NCI-H1694 (cell line): Measurements from ENCODE around the gene PCIF1.
"Not testable (repeated sequence)": the region's sequence is repeated elsewhere in the genome, so short reads cannot be mapped to it uniquely, and the experiment has no call there.

Experiments used
- DNase-seq: peaks from one replicate; lab custom pipeline; 2025; lab: John Stamatoyannopoulos, UW

PCIF1 gene

DNA sequence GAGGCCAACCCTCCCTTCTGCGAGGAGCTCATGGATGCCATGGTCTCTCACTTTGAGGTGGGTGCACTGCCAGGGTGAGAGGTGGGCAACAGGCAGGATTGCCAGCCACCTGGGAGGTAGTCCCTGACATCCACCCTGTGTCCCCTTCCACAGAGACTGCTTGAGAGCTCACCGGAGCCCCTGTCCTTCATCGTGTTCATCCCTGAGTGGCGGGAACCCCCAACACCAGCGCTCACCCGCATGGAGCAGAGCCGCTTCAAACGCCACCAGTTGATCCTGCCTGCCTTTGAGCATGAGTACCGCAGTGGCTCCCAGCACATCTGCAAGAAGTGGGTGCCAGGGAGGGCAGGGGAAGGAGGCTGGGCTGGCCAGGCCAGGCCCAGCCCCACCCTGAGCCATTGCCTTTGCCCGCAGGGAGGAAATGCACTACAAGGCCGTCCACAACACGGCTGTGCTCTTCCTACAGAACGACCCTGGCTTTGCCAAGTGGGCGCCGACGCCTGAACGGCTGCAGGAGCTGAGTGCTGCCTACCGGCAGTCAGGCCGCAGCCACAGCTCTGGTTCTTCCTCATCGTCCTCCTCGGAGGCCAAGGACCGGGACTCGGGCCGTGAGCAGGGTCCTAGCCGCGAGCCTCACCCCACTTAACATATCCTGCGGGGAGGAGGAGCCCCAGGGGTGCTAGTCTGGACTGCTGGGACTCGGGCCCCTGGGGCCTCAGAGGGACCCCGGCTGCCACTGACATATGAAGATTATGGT lies 12.8 kb downstream of the PCIF1 start:
- no peak for DNase-seq

DNA sequence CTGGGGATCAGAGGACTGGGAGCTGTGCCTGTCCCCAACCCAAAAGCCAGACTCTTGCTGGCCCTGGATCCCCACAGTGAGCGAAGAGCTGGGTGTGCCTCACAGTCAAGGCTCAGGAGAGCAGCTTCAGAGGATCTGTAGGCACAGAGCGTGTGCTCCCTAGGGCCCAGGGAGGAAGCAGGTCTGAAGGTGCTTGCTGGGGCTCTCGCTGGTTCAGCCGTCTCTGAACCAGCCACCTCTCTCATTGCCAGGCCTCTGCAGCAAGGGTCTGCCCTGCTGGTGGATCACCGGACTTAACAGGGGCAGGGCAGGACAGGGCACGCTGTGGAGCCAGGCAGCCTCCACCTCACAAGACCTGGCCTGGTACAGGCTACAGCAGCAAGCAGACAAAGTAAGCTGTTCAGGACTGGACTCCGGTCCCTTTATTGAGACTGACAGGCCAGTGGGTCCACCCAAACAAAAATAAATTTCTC lies 13.8 kb downstream of the PCIF1 start:
- no peak for DNase-seq

DNA sequence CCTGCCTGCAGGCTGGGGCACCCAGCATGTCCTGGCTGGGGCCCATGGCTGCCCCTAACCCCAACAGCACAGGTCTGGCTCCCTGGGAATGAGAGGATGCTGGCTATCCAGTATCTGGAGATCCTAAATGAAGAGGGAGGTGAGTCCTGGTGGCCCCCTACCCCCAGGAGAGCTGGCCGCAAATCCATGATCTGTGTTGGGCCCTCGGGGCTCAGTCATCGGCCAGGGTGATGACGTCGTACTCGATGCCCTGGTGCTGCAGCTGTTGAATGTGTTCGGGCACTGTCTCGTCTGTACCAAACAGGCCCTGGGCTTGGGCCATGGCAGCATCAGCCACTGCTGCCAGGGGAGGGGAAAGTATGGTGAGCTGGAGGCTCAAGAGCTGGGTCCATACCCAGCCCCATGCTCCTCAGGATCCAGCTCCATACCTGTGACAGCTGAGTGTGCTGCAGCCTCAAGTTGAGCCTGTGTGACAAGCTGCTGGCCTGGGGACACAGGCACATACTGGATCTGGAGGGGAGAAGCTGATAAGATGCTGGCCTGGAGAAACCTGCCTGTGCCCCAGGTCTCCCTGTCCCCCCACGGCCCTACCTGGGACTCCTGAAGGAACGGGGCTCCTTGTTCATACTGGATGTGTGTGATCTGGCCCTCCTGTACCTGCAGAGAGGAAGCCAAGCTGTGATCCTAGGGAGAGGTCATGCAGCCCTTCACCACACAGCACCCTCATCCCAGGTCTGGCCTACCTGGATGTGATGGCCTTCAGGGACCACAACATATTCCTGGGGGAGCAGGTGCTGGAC lies 14.5 kb downstream of the PCIF1 start:
- no peak for DNase-seq

DNA sequence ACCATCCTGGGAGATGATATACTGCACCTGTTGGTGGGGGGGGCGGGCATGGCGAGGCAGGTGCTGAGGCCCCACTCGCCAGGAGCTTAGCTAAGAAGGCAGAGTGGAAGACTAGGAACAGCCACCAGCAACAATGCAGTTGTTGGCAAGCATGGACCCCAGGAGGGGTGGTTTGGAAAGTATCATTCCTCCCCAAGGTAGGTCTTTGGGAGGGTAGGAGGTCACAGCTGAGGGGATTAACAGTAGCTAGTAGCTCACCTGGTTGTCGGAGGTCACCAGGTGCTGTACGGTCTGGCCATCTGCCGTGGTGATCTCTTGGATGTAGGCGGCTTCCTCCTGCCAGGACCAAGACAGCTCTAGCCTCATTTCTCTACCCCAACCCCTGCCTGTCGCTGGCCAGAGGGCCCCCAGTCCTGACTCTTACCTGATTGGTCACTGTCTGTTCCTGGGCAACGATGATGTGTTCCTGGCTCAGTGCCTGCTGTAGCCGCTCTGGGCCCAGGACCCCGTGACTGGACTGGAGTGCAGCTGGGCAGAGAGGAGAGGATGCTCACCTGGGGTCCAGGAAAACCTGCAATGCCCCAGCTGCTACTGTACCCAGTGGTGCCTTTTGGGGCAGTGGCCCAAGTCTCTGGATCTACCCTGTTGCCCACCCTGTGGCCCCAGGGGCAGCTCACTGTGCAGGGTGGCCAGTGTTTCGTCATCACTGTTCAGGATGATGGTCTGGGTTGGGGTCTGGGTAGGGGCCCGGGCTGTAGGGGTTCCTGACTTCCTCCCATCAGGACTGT lies 15.3 kb downstream of the PCIF1 start:
- DNase-seq = no peak

DNA sequence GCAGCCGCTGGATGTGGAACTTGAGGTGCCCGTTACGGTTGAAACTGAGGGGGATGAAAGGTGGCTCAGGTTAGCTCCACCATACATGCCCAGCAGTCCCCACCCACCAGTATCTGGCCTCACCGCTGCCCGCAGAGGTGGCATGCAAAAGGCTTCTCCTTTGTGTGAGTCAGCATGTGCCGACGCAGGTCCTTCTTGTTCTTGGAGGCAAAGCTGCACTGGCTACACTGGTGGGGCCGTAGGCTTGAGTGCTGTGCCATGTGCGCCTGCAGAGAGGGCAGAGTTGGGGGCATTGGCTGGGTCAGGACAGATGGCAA lies 15.8 kb downstream of the PCIF1 start:
- DNase-seq = no peak

DNA sequence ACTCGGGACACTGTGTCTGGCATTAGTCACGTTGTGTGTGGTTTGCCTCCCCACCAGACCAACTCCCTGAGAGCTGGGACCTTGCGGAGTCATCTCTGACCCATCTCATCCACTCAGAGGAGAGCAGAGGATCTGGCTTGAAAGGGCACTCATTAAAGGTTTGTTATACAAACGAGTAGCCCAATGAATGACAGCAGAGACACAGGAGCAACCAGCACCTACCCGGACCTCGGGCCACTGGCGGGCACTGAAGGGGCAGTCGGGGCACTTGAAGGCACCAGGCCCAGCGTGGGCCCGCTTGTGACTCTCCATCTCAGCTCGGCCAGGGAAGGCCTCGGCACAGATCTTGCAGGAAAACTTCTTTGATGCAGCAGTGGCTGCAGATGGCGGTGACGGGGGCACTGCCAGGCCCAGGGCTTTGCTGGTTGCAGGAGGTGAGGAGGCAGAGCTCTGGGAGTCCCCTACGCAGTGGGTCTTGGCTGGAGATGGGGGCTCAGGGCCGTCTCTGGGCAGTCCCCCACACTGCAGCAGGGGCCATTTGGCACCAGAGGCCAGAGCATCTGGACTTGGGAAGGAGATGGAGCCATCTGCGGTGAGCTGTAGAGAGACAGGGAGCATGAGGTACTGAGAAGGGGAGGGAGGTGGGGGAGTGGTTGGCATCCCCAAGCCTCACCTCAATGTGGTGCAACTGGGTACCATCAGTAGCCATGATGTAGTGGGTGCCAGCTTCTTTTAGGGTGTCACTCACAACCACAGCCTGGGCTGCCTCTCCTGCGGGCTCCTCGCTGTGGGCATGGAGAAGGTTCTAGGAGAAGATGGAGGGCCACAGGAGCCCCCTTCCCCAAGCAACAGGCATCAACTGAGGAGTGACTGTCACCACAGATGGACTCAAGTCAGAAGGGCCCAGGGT lies 17.7 kb downstream of the PCIF1 start:
- no peak for DNase-seq

DNA sequence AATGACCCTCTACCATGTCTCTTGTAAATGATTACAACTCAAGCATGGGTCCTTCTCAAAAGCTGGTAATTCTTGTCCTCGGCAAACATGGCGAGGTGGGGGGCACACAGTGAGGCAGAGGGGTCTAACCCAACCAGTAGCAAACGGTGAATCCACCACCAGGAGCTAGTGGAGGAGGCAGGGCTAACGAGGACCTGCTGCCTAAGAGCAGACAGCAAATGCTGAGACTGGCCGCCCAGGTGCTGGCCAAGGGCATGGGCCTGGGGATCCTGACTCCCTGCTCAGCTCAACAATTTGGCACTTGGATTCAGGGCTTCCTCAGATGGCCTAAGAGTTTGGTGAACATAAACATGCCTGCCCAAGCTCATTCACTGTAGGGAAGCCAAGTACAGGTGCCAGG lies 18.4 kb downstream of the PCIF1 start:
- DNase-seq = no peak

DNA sequence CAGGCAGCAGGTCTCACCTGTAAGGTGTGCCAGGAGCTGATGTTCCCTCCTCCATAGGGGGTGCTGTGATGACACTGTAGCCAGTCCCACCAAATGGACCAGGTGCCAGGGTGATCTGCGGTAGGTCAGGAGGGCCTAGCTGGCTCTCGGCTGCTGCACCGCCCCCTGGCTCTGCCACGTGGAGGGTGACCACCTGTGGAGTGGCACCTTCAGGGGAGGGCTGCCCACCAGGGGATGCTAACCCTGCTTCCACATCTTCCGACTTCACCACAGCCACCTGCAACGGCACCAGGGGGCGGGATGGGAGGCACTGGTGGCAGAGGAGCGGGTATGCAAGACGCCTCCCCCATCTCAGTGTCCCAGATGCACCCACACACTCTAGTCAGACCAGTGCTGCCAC lies 19.2 kb downstream of the PCIF1 start:
- DNase-seq = no peak

DNA sequence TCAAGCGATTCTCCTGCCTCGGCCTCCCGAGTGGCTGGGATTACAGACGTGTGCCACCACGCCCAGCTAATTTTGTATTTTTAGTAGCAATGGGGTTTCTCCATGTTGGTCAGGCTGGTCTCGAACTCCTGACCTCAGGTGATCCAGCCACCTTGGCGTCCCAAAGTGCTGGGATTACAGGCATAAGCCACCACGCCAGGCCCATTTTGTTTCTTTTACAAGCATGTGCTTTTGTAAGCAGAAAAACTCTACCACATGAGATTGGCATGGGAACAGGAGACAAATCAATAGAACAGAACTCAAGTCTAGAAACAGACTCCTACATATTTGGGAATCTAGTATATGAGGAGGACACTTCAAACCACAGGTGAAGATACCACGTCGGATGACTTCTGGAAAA lies 21.8 kb downstream of the PCIF1 start:
- DNase-seq = not testable (repeated sequence)

DNA sequence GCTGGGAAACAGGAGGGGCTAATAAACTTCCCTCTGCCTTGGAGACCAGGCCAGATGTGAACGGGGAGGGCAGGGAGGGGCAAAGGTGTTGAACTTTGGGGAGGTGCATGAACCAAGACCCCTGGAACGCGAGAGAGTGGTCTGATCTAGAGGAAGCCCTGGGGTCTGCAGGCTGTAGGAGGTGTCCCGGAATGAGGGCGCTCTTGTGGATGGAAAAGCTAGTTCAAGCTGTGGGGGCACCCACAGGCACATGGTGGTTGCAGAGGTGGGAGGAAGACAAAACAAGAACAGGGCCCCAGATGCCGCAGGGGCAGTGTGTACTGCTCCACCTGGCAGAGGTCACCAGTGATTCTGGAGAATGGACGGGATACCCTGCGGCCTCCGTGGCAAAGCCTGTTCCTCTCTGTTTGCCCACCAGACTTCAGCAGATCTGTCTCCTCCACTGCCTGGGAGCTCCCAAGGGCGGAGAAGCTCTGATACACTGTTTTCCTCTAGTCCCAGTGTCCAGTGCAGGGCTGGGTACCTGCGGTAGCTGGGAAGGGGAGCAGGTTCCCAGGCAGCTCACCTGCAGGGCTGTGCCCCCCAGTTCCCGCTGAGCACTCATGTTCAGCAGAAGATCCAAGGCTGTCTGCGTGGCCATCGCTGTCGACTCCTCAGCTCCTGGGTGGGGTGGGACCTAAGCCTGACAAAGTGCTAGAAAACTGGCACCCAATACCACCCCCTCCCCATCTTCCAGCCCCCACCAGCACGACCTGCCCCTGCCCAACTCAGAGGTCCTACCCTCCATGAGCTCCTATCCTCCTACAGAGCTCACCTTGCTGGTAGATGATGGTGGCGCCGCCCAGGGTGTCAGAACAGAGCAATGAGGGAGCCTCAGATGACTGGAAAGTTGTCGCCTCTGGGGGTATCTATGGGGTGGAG lies 22.8 kb downstream of the PCIF1 start:
- DNase-seq = no peak

DNA sequence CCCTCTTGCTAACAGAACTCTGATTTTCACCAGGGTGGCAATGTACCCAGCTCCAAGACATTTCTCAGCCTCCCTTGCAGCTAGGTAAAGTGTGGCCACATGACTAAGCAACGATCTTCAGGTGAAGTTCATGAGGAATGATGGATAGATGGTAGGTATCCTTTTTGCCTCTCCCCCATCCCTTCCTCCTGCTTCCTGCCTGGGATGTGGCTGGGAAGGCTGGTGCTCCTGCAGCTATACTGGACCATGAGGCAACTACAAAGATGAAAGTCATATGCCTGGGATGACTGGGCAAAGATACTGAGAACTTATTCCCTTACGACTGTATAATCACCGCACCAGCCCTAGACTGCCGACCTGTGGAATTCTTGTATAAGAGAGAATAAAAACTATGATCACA lies 24.1 kb downstream of the PCIF1 start:
- no peak for DNase-seq

DNA sequence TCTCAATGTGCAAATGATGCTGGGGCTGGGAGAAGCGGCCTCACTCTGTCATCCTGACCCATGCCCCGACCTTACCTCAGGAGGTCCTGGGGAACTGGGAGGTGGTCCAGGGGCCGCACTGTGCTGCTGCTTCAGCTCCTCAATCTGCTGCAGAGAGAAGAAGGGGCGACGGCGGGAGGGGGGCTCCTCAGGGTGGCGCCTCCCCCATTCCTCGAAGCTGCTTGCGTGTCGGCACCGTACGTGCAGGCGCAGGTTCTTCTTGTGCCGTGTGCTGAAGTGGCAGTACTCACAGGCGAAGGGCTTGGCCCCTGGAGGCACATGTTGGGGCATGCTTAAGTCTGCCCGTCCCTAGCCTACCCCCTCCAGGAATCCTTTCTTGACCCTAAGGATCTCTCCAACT lies 24.6 kb downstream of the PCIF1 start:
- no peak for DNase-seq

DNA sequence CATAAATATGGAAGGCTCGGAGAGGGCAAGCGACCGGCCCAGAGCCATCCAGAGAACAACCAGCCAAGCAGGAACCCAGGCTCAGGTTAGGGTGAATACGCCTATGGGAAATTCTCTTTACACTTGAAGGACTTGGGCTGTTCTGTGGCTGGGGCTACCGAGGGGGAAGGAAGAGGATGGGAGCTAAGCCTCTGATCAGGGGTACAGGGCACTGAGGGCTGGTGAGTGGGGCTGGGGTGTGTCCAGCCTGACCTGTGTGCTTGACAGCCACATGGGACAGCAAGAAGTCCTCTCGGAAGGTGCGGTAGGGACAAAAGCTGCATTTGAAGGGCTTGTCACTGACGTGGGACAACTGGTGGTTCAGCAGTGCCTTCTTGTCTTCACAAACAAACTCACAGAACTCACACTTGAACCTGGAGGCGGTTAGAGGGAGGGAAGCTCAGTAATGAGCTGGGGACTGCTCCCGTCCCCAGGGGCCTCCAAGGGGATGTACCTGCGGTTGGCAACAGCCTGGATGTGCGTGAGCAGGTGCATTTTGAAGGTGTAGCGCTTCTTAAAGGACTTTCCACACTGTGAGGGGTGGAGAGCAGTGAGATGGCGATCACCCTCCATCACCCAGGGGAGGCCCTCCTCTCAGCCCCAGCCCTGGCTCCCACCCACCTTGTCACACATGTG lies 25.6 kb downstream of the PCIF1 start:
- no peak for DNase-seq

DNA sequence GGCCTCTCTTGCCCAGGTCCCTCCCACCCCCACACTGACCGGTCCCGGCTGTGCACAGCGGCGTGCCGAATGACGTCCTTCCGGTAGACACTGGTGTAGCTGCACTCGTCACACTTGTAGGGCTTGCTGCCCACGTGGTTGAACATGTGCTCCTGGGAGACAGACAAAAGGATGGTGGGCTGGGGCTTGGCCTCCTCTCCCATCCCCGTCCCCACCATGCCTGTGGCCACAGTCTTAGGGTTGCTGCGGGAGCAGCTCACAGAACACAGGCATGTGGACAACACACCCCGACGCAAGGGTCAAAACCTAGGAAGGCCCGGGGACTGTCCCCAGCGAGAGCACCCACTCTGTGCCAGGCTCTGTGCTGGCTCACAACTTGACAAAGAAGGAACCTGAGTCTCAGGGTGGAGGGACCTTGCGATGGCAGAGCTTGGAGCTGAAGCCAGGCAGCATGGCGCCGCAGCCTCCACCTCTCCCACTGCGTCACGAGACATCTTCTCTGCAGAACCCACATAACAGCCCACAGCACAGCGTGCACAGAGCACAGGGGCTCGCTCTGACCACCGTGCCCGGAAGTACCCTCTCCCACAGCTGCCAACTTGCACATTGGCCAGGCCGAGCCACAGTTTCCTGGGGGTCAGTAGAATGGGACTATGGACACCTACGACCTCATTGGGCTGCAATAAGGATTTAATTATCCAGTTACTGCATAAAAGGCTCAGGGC lies 27.7 kb downstream of the PCIF1 start:
- no peak for DNase-seq

DNA sequence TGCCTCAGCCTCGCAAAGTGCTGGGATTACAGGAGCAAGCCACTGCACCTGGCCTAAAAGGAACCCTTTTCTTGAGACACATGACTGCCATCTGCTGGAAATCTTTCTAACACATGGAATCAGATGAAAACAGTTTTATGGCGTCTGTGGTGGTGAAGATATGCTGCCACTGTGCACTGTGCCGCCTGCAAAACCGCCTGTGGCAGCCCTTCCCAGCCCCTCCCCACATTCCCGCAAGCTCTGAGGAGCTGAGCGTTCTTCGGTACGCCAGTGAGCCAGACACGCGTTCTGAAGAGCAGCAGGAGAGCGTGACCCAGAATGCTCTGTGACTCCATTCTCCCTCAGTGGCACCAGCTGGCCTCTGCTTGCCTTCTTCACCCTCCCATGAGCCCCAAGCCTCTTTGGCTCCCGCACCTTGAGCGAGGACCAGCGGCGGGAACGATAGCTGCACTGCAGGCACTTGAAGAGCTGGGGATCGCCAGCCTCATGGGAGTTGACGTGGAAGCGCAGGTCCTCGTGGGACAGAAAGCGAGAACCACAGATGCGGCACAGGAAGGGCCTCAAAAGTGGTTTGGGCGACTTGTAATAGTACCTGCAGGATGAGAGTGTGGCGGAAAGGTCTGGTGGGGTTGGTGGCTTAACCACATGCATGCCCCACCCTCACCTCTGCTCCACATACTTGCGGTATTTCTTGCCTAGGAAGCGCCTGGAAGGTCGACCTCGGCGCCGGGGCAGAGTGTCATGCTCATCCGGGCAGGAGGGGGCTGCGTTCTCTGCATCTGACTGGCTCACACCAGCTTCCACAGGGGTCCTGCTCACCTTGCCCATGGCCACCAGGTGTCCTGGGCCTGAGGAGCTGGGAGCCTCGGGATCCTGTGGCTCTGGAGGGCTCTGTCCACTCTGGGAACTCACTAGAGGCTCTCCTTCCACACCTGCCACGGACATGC lies 28.8 kb downstream of the PCIF1 start:
- DNase-seq = peak; percentile 24

DNA sequence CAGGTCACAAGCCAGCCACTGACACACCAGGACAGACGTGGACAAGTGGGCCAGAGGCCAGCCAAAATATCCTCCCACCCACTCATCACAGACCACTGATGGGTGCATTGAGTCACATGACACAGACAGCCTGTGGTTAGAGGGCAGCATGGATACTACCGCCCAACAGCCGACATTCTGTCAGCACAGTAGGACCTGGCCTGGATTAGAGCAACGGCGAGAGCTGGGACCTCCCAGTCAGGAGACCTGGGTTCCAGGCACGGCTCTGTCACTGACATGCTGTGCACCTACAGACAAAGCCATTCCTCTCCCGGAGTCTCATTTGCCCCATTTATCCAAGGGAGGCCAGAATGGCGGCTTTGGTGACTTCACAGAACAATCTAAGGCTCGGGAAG lies 29.5 kb downstream of the PCIF1 start:
- DNase-seq = no peak

DNA sequence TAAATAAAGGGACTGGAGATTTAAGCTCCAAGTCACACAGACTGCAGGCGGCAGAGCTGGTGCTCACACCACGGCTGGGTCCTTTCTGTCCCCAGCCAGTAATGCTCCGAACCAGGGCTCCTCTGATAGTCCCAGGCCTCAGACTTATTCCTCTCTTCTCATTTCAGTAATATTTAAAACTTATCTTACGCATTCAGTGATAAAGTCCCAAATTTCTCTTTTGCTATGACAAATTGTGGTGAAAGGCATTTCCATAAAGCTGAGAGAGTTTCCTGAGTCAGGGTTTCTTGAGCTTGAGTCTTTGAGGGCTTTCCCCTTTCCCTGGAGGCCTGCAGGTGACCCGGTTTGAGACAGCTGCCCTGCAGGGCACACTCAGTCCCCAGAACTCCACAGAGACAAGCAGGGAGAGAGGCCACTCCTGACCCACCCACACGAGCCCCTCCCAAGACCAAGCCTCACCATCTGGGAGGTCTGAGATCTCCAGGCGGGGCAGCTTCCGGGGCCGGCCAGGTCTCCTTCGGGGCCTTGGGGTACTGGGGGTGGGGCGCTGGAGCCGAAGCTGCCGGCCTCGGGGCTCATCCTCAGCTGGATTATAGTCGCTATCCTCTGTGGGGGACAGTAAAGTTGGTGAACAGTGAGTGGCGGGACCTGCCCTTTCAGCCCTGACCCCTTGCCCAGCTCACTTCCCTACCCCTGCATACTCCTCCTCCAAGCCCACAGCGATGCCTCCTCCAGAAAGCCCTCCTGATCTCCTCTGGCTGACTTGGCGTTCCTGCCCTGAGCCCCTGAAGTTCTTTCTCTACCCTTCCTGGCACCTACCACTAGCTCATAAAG lies 30.9 kb downstream of the PCIF1 start:
- no peak for DNase-seq
